ENCODE measurements around the gene MORN1. TPM values are rescaled to one million over a fixed set of nuclear protein-coding genes. Genes with fewer than 3 reads are reported as not detected.
"Not testable (repeated sequence)": the region's sequence is repeated elsewhere in the genome, so short reads cannot be mapped to it uniquely, and the experiment has no call there.

Gene MORN1
- total RNA-seq, 2 experiments from 2014 or later, result 8.0 to 8.5 TPM

- Mint-ChIP-seq H3K4me1 (no peaks in the 10 kb centered on the region), H3K36me3 (no peaks in the 10 kb centered on the region), H3K4me3 (no peak overlapping the region), H3K27me3 (no peaks in the 10 kb centered on the region), H3K27ac (no peak overlapping the region), H3K9me3 (ENCODE audit: low read depth) (no peaks in the 10 kb centered on the region)
- CTCF ChIA-PET, result no interaction called here
- ATAC-seq (no peak), DNase-seq (no peak)
Observed at GRCh38 chr1:2331200-2331544, 60.2 kb downstream of the MORN1 start.

GRCh38 chr1:2330519-2331199 lies 60.7 kb downstream of the MORN1 start:
- Mint-ChIP-seq H3K27ac (no peak overlapping the region), H3K4me1 (no peaks in the 10 kb centered on the region), H3K27me3 (no peaks in the 10 kb centered on the region), H3K4me3 (no peak overlapping the region), H3K9me3 (ENCODE audit: low read depth) (no peaks in the 10 kb centered on the region), H3K36me3 (no peaks in the 10 kb centered on the region)
- no peak for ATAC-seq
- CTCF ChIA-PET, result no interaction called here
- no peak for DNase-seq

GRCh38 chr1:2330035-2330434 lies 61.3 kb downstream of the MORN1 start:
- Mint-ChIP-seq H3K9me3 (ENCODE audit: low read depth) (peaks cover 2% of the 10 kb centered on the region), H3K27ac (no peak overlapping the region), H3K4me1 (no peaks in the 10 kb centered on the region), H3K4me3 (no peak overlapping the region), H3K36me3 (peaks cover 2% of the 10 kb centered on the region), H3K27me3 (peaks cover 2% of the 10 kb centered on the region)
- CTCF ChIA-PET, result no interaction called here
- DNase-seq, result no peak
- no peak for ATAC-seq

GRCh38 chr1:2328676-2329455 lies 62.5 kb downstream of the MORN1 start:
- CTCF ChIA-PET, result no interaction called here
- peaks cover 3% of the 10 kb centered on the region for H3K9me3 Mint-ChIP-seq (ENCODE audit: low read depth)
- H3K36me3 Mint-ChIP-seq, result peaks cover 3% of the 10 kb centered on the region
- H3K27me3 Mint-ChIP-seq, result peaks cover 3% of the 10 kb centered on the region
- DNase-seq (no peak), ATAC-seq (no peak)
- H3K4me3 Mint-ChIP-seq, result no peak overlapping the region
- no peak overlapping the region for H3K27ac Mint-ChIP-seq
- H3K4me1 Mint-ChIP-seq, result no peaks in the 10 kb centered on the region

- peaks cover 3% of the 10 kb centered on the region for H3K9me3 Mint-ChIP-seq (ENCODE audit: low read depth)
- no peaks in the 10 kb centered on the region for H3K4me1 Mint-ChIP-seq
- H3K4me3 Mint-ChIP-seq, result no peak overlapping the region
- ATAC-seq (no peak), DNase-seq (no peak)
- H3K36me3 Mint-ChIP-seq, result peaks cover 3% of the 10 kb centered on the region
- CTCF ChIA-PET, result no interaction called here
- H3K27ac Mint-ChIP-seq, result no peak overlapping the region
- H3K27me3 Mint-ChIP-seq, result peaks cover 3% of the 10 kb centered on the region
Observed at GRCh38 chr1:2327841-2328240, 63.5 kb downstream of the MORN1 start.

- H3K27me3 Mint-ChIP-seq; ATAC-seq; H3K4me1 Mint-ChIP-seq; H3K36me3 Mint-ChIP-seq; H3K9me3 Mint-ChIP-seq (ENCODE audit: low read depth); DNase-seq; H3K4me3 Mint-ChIP-seq; CTCF ChIA-PET: not testable (repeated sequence)
- peak overlapping the region; percentile 4 for H3K27ac Mint-ChIP-seq
Observed at GRCh38 chr1:2327162-2327561, 64.2 kb downstream of the MORN1 start.

- H3K4me1 Mint-ChIP-seq, result no peaks in the 10 kb centered on the region
- H3K27ac Mint-ChIP-seq, result no peak overlapping the region
- peaks cover 3% of the 10 kb centered on the region for H3K27me3 Mint-ChIP-seq
- CTCF ChIA-PET, result no interaction called here
- peaks cover 3% of the 10 kb centered on the region for H3K36me3 Mint-ChIP-seq
- H3K9me3 Mint-ChIP-seq (ENCODE audit: low read depth), result peaks cover 3% of the 10 kb centered on the region
- ATAC-seq, result no peak
- H3K4me3 Mint-ChIP-seq, result no peak overlapping the region
- no peak for DNase-seq
Observed at GRCh38 chr1:2326524-2326923, 64.8 kb downstream of the MORN1 start.

- DNase-seq (no peak), ATAC-seq (no peak)
- CTCF ChIA-PET, result interaction anchor here (1.2 kb wide), 1 partner anchor 10 kb away, joined by 4 read pairs; no protein-coding TSS in a partner anchor
- H3K4me3 Mint-ChIP-seq, result no peak overlapping the region
- H3K9me3 Mint-ChIP-seq (ENCODE audit: low read depth), result peaks cover 3% of the 10 kb centered on the region
- H3K27ac Mint-ChIP-seq, result peak overlapping the region; percentile 49
- H3K4me1 Mint-ChIP-seq, result no peaks in the 10 kb centered on the region
- H3K27me3 Mint-ChIP-seq, result peaks cover 3% of the 10 kb centered on the region
- H3K36me3 Mint-ChIP-seq, result peaks cover 3% of the 10 kb centered on the region
Observed at GRCh38 chr1:2324553-2325366, 66.6 kb downstream of the MORN1 start.

- ATAC-seq, result no peak
- peaks cover 3% of the 10 kb centered on the region for H3K4me1 Mint-ChIP-seq
Observed at GRCh38 chr1:2323451-2323974, 67.8 kb downstream of the MORN1 start.

GRCh38 chr1:2322581-2323211 lies 68.7 kb downstream of the MORN1 start:
- Mint-ChIP-seq H3K27me3 (peaks cover 3% of the 10 kb centered on the region), H3K9me3 (ENCODE audit: low read depth) (peaks cover 3% of the 10 kb centered on the region), H3K36me3 (peaks cover 3% of the 10 kb centered on the region), H3K27ac (no peak overlapping the region), H3K4me1 (peaks cover 3% of the 10 kb centered on the region), H3K4me3 (no peak overlapping the region)
- ATAC-seq (no peak), DNase-seq (no peak)
- CTCF ChIA-PET, result no interaction called here

More at GRCh38 chr1:2323451-2323974, 67.8 kb downstream of the MORN1 start:
- H3K9me3 Mint-ChIP-seq (ENCODE audit: low read depth), result peaks cover 3% of the 10 kb centered on the region
- H3K27me3 Mint-ChIP-seq, result peaks cover 3% of the 10 kb centered on the region
- CTCF ChIA-PET, result no interaction called here
- H3K27ac Mint-ChIP-seq, result no peak overlapping the region
- no peak overlapping the region for H3K4me3 Mint-ChIP-seq
- peaks cover 3% of the 10 kb centered on the region for H3K36me3 Mint-ChIP-seq
- no peak for DNase-seq

- CTCF ChIA-PET, result no interaction called here
- peaks cover 3% of the 10 kb centered on the region for H3K9me3 Mint-ChIP-seq (ENCODE audit: low read depth)
- DNase-seq (no peak), ATAC-seq (no peak)
- H3K27ac Mint-ChIP-seq, result no peak overlapping the region
- peaks cover 3% of the 10 kb centered on the region for H3K4me1 Mint-ChIP-seq
- no peak overlapping the region for H3K4me3 Mint-ChIP-seq
- H3K27me3 Mint-ChIP-seq, result peaks cover 3% of the 10 kb centered on the region
- peaks cover 3% of the 10 kb centered on the region for H3K36me3 Mint-ChIP-seq
Observed at GRCh38 chr1:2322065-2322571, 69.2 kb downstream of the MORN1 start.

- ATAC-seq (no peak), DNase-seq (no peak)
- Mint-ChIP-seq H3K27me3 (peaks cover 3% of the 10 kb centered on the region), H3K36me3 (peaks cover 3% of the 10 kb centered on the region), H3K4me1 (peaks cover 5% of the 10 kb centered on the region), H3K9me3 (ENCODE audit: low read depth) (peaks cover 3% of the 10 kb centered on the region), H3K4me3 (no peak overlapping the region), H3K27ac (peak overlapping the region; percentile 32)
- CTCF ChIA-PET, result no interaction called here
Observed at GRCh38 chr1:2320760-2321667, 70.3 kb downstream of the MORN1 start.

Data from activated CD8-positive, alpha-beta memory T cell treated with anti-CD3 and anti-CD28 coated beads, Interleukin-2, amount 10 ng/mL, durations not matched to agents 7 days and 5 days (primary cell).